ENCODE measurements around the gene BHLHE23. TPM values are rescaled to one million over a fixed set of nuclear protein-coding genes. Genes with fewer than 3 reads are reported as not detected.

BHLHE23 gene
- total RNA-seq, 1 donor from 2014 or later = not detected

DNA sequence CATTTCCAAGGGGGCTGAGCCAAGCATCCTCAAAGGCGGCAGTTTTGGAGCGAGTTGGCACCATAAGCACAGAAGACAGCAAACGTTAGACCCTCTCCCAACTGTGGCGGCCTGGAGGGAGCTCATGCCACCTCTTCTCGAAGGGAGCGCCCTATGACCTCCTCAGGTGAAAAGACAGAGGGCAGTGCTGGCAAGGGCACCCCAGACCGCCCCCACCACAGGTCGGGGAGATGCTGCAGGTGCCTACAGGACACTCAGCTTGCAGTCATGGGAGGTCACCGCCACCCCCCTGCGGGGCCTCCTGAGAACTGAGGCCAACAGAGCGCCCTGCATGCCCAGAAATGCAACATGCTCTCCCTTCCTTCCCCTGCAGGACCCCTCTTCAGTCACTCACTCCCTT, 45.1 kb upstream of the BHLHE23 start:
- TF ChIP-seq, protein P1, sequence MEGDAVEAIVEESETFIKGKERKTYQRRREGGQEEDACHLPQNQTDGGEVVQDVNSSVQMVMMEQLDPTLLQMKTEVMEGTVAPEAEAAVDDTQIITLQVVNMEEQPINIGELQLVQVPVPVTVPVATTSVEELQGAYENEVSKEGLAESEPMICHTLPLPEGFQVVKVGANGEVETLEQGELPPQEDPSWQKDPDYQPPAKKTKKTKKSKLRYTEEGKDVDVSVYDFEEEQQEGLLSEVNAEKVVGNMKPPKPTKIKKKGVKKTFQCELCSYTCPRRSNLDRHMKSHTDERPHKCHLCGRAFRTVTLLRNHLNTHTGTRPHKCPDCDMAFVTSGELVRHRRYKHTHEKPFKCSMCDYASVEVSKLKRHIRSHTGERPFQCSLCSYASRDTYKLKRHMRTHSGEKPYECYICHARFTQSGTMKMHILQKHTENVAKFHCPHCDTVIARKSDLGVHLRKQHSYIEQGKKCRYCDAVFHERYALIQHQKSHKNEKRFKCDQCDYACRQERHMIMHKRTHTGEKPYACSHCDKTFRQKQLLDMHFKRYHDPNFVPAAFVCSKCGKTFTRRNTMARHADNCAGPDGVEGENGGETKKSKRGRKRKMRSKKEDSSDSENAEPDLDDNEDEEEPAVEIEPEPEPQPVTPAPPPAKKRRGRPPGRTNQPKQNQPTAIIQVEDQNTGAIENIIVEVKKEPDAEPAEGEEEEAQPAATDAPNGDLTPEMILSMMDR (conservative IDR thresholded peaks at IDR 0.05; ENCODE audit: low read depth, low read length) = no peak
- DNase-seq (ENCODE audit: low read depth) = no peak
- H3K4me3 ChIP-seq (ENCODE audit: low read depth, low read length) = no peak overlapping the region

DNA sequence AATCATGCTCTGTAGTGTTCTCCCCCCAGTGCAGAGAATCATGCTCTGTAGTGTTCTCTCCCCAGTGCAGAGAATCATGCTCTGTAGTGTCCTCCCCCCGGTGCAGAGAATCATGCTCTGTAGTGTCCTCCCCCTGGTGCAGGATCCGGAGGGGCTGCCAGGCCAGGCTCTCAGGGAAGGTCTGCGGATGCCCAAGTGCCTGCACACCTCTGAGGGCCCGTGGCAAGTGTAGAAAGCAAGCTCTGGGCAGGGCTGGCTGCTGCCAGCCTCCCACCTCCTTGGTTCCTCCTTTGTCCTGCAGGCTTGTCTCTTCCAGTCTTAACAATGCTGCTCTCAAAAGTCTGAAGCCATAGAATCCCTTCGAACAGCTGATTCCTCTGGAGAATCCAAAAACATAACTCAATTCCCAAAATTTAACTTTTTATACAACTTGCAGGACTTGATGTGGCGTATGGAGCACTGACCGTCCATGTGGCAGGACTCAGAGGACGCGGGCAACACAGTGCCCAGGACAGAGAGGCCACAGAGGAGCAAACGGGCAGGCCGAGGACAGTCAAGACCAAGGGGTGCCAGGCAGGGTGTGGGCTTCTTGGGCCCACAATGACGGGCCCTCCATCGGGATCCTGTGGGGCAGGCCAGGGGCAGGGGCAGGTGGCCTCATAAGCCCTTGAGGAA, 44.6 kb upstream of the BHLHE23 start:
- no peak for DNase-seq (ENCODE audit: low read depth)
- TF ChIP-seq, protein P1 (conservative IDR thresholded peaks at IDR 0.05; ENCODE audit: low read depth, low read length) = no peak

DNA sequence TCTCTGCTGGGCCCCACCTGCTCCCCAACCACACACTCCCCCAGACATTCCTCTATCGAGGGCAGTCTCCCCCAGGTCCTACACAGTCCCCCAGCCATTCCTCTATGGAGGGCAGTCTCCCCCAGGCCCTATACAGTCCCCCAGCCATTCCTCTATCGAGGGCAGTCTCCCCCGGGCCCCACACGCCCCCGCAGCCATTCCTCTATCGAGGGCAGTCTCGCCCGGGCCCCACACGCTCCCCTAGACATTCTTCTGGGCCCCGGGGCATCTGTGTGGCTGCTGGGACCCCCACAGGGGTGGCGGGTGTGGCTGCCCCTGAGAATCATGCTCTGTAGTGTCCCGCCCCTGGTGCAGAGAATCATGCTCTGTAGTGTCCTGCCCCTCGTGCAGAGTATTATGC, 43.6 kb upstream of the BHLHE23 start:
- H3K4me3 ChIP-seq (ENCODE audit: low read depth, low read length) = no peak overlapping the region
- TF ChIP-seq, protein P1 (conservative IDR thresholded peaks at IDR 0.05; ENCODE audit: low read depth, low read length) = no peak
- DNase-seq (ENCODE audit: low read depth) = no peak

More for the DNA sequence above, 44.6 kb upstream of the BHLHE23 start:
- H3K4me3 ChIP-seq (ENCODE audit: low read depth, low read length) = no peak overlapping the region

DNA sequence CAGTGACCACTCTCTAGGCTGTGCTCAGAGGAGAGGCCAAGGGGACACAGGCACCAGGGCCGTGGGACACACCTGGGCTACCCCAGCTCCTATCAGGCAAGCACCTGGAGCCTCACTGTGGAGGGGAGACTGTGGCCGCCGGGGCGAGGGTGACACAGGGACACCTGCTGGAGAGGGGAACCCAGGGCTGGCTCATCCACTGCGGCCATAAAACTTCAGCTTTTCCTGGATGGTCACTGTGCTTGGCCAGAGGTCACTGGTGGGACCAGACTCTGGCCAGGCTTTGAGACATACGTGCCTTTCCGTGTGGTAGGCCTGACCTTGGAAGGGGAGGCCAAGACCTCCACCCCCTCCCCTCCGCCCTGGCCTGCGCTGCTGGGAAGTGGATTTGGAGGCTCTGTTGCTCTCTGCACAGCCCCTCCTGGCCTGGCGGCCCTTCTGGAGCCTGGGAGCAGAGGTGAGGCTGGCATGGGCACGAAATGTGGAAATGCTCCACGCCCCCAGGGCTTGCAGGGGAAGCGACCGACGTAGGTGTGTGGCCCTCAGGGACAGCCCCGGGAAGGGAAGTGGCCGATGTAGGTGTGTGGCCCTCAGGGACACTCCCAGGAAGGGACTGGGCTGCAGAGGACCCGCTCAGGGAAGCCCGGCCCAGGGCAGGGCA, 42.9 kb upstream of the BHLHE23 start:
- TF ChIP-seq, protein P1 (conservative IDR thresholded peaks at IDR 0.05; ENCODE audit: low read depth, low read length) = no peak
- no peak for DNase-seq (ENCODE audit: low read depth)
- H3K4me3 ChIP-seq (ENCODE audit: low read depth, low read length) = no peak overlapping the region

DNA sequence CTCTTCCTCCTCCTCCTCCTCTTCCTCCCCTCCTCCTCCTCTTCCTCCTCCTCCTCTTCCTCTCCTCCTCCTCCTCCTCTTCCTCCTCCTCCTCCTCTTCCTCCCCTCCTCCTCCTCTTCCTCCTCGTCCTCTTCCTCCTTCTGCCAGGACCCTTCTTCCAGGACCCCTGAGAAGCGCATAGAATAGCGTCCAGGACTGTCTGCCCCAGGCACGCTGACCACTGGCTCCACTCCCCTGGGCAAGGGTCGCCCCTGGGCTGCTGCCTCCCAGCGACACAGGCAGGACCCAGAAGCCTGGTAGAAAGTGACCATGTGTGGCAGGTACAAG, 42.4 kb upstream of the BHLHE23 start:
- TF ChIP-seq, protein P1 (conservative IDR thresholded peaks at IDR 0.05; ENCODE audit: low read depth, low read length) = no peak
- H3K4me3 ChIP-seq (ENCODE audit: low read depth, low read length) = no peak overlapping the region
- DNase-seq (ENCODE audit: low read depth) = no peak

DNA sequence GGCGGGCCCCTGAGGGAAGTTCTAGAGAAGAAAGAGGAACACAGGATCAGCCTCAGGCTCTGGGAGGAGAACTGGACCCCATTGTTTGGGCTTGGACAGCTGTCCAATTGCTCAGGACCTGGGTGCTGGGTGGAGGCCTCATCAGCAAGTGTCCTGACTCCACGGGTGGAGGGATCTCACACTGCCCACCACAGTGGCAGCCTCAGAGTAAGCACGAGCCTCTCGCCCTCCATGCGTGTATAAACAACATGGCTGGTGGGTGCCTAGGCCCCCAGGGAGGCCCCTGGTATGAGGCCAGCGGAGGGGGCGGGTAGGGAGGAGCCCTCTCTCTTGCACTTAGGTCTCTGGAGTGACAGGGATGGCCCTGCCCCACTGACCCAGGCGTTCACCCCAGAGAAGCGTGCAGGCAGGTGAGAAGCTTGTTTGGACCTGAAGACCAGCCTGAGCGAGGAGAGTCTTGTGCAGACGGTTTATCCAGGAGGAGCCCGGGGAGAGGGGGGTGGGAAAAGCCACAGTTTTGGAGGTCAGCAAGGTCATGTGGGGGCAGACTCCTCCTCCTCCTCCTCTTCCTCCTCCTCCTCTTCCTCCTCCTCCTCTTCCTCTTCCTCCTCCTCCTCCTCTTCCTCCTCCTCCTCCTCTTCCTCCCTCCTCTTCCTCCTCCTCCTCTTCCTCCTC, 41.9 kb upstream of the BHLHE23 start:
- H3K4me3 ChIP-seq (ENCODE audit: low read depth, low read length) = no peak overlapping the region
- TF ChIP-seq, protein P1 (conservative IDR thresholded peaks at IDR 0.05; ENCODE audit: low read depth, low read length) = no peak
- no peak for DNase-seq (ENCODE audit: low read depth)

All from epithelial cell of proximal tubule (primary cell).